Endothelial cell (in vitro differentiated cells): Measurements from ENCODE around the gene TTC9C. TPM values are rescaled to one million over a fixed set of nuclear protein-coding genes. Genes with fewer than 3 reads are reported as not detected.

Experiments
- DNase-seq: peaks from one replicate; pipeline ENCODE4 v3.0.0; 2021; ENCODE audit warnings: low spot score
- H3K27ac Mint-ChIP-seq: one replicate; pipeline ENCODE4 v1.8.0; 2021; ENCODE audit warnings: mixed read lengths, inconsistent platforms; ENCODE audit not compliant: unreplicated experiment
- H3K27me3 Mint-ChIP-seq: one replicate; pipeline ENCODE4 v1.8.0; 2021; ENCODE audit warnings: mild to moderate bottlenecking, moderate library complexity, mixed read lengths, inconsistent platforms; ENCODE audit not compliant: unreplicated experiment
- H3K36me3 Mint-ChIP-seq: one replicate; pipeline ENCODE4 v1.8.0; 2021; ENCODE audit warnings: mild to moderate bottlenecking, low read depth, mixed read lengths, inconsistent platforms; ENCODE audit not compliant: unreplicated experiment
- H3K4me1 Mint-ChIP-seq: one replicate; pipeline ENCODE4 v1.8.0; 2021; ENCODE audit warnings: mild to moderate bottlenecking, mixed read lengths, inconsistent platforms; ENCODE audit not compliant: unreplicated experiment
- H3K4me3 Mint-ChIP-seq: one replicate; pipeline ENCODE4 v1.8.0; 2021; ENCODE audit warnings: mild to moderate bottlenecking, mixed read lengths, inconsistent platforms; ENCODE audit not compliant: unreplicated experiment
- H3K9me3 Mint-ChIP-seq: one replicate; pipeline ENCODE4 v1.8.0; 2021; ENCODE audit warnings: mixed read lengths, inconsistent platforms; ENCODE audit not compliant: unreplicated experiment
- CTCF ChIP-seq: fragments of 200-600 bp; sonication (generic); IDR thresholded peaks from one replicate; pipeline ENCODE4 v1.5.0; 2021; ENCODE audit warnings: antibody characterized with exemption; ENCODE audit not compliant: unreplicated experiment
- long read RNA-seq: library from polyadenylated mRNA; unstranded; transcript quantifications from one replicate; pipeline ENCODE4 v2.0.0, GENCODE V29; 2020; ENCODE audit not compliant: unreplicated experiment
- total RNA-seq: library from RNA; stranded (reverse); fragmentation: NEBNext Ultra II Directional; extraction: Animal tissue kit (Norgen Biotek cat#: 25700); gene quantifications from one replicate; pipeline ENCODE4 v1.2.1, GENCODE V29; 2021; ENCODE audit not compliant: unreplicated experiment

The TTC9C gene, protein sequence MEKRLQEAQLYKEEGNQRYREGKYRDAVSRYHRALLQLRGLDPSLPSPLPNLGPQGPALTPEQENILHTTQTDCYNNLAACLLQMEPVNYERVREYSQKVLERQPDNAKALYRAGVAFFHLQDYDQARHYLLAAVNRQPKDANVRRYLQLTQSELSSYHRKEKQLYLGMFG
- 38.1 TPM for total RNA-seq
- long read RNA-seq, transcript TTC9C-202 (3 exons, 1,080 nt) = major isoform, 5 of 8 reads
- long read RNA-seq, partial matches to known transcripts = 1 of 8 reads
- long read RNA-seq, other reads (novel, unspliced or antisense) = 1 of 8 reads

DNA sequence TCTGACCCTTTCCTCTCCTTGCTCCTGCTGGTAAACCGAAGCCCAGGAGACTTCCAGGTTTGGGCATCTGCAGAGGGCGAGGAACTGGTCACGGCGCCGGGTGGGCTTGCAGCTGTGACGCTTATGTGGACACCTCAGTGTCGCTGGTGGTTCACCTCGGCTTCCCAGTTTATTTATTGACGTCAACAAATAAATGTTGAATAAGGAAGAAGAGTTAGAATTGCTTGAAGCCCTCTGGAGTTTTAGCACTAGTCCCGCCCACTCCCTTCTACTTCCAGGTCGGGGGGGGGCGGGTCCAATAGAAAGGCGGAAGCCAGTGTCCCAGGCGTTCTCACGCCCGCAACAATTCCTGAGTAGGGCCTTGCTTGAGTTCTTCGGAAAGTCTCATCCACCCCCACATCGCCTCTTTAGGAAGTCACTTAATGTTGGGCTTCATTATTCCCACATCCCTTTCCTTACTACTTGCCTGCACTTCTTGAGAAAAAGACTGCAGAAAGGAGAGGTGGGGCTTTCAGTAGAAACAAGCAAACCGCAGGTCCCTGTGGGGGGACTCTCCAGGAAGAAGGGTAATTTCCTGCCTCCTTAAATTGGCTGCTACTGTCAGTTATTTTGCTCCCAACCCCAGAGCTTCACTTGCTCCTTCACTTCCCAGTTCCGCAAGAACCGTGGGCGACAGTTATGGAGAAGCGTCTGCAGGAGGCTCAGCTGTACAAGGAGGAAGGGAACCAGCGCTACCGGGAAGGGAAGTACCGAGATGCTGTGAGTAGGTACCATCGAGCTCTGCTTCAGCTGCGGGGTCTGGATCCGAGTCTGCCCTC, at the start of gene TTC9C:
TSS of gene TTC9C (plus strand) at position 316 of the 818 bp plus-strand sequence. CDS start at position 679, 363 bp downstream.
- H3K27ac Mint-ChIP-seq = peak within 1 kb of the TSS; percentile 96
- H3K36me3 Mint-ChIP-seq = peaks cover 26% of the 10 kb centered on the region
- peak within 1 kb of the TSS; percentile 99 for H3K4me3 Mint-ChIP-seq
- H3K4me1 Mint-ChIP-seq = peaks cover 31% of the 10 kb centered on the region
- no peaks in the 10 kb centered on the region for H3K9me3 Mint-ChIP-seq
- peaks cover 21% of the 10 kb centered on the region for H3K27me3 Mint-ChIP-seq
- DNase-seq = peak; percentile 78
- no peak for TF ChIP-seq CTCF

DNA sequence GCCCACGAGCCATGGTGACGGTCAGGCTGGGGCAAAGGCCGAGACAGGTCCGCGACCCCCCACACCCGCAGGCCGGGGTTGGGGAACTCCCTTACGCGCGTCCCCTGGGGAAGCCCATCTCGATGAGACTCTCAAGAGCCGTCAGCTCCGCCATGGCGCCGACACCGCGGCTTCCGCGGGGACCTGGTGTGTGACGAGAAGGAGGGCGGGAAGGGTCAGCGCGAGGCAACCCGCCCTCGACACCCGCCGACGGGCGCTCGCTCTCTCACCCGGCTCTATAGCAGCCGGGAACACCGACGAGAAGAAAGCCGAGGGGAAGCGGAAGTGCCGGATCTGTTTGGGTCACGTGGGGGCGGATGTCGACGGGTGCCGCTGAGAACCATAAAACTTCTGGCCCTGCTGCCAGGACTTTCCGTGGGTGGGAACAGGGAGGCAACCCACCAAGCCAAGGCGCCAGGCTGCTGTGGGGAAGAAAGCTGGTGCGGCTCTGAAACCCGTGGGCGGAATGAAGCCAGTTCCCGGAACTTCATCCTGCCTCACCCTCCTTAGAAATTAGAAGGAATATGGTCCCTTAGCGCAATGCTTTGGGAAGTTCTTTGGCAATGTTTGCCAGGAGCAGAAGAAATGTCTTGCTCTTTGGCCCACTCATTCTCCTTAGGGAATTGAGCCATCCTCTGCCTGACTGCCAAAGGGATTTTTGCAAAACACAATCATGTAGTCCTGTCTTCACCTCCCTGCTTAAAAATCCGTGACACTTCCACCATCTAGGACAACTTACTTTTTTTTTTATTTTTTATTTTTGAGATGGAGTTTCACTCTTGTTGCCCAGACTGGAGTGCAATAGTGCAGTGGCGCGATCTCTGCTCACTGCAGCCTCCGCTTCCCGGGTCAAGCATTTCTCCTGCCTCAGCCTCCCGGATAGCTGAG, 49.3 kb upstream of the TTC9C start, which contains the start of gene UBXN1:
TSS of gene UBXN1 (minus strand) at position 304 of the 927 bp plus-strand sequence. CDS start at position 154, 150 bp downstream.
- Mint-ChIP-seq H3K4me1 (peaks cover 8% of the 10 kb centered on the region), H3K4me3 (peak within 1 kb of the TSS; percentile 94), H3K9me3 (no peaks in the 10 kb centered on the region), H3K27me3 (peaks cover 5% of the 10 kb centered on the region), H3K36me3 (peaks cover 26% of the 10 kb centered on the region), H3K27ac (peak within 1 kb of the TSS; percentile 92)
- DNase-seq = peak; percentile 74
- no peak for TF ChIP-seq CTCF

DNA sequence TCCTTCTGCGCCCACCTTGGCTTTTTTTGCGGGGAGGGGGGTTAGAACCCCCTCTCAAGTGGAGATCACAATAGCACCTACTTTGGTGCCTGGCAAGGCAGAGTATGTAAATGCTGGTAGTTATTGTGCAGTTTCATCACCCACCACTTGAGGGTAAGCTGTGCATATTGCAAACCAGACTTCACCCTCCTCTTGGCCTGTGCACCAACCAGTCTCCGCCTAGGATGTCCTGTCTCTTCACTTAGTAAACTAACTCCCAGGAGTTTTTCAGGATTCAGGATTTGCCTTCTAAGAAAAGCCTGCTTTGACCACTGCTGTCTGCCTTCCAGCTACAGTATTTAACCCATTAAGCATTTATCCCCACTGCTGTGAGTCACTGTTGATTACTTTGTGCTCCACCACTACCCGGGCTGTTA, 47.5 kb upstream of the TTC9C start:
- Mint-ChIP-seq H3K27ac (no peak overlapping the region), H3K4me1 (peaks cover 8% of the 10 kb centered on the region)

DNA sequence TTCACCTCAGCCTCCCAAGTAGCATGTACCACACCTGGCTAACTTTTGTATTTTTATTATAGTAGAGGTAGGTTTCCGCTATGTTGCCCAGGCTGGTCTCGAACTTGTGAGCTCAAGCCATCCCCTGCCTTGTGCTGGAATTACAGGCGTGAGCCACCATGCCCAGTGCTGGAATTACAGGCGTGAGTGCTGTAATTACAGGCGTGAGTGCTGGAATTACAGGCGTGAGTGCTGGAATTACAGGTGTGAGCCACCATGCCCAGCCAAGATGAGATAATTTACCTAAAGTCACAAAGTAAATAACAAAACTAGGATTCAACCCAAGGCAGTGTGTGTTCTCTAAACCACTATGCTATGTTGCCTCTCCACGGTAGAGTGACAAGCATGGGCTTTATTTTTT, 45.8 kb upstream of the TTC9C start:
- TF ChIP-seq CTCF = no peak
- Mint-ChIP-seq H3K9me3 (no peaks in the 10 kb centered on the region), H3K4me3 (no peak overlapping the region), H3K36me3 (peaks cover 7% of the 10 kb centered on the region), H3K27ac (no peak overlapping the region), H3K4me1 (peaks cover 8% of the 10 kb centered on the region), H3K27me3 (peaks cover 5% of the 10 kb centered on the region)
- DNase-seq = no peak

More for the DNA sequence above, 47.5 kb upstream of the TTC9C start:
- peaks cover 19% of the 10 kb centered on the region for H3K36me3 Mint-ChIP-seq
- DNase-seq = peak; percentile 37
- no peaks in the 10 kb centered on the region for H3K9me3 Mint-ChIP-seq
- H3K4me3 Mint-ChIP-seq = no peak overlapping the region
- H3K27me3 Mint-ChIP-seq = peaks cover 4% of the 10 kb centered on the region
- TF ChIP-seq CTCF = peak; percentile 43
